Measurements from ENCODE around the gene SIGLEC8. TPM values are rescaled to one million over a fixed set of nuclear protein-coding genes. Genes with fewer than 3 reads are reported as not detected.
"Not testable (repeated sequence)": the region's sequence is repeated elsewhere in the genome, so short reads cannot be mapped to it uniquely, and the experiment has no call there.

SIGLEC8 gene
- total RNA-seq, 4 donors from 2014 or later, result 0.27 to 1.3 TPM; not detected in 2

DNA sequence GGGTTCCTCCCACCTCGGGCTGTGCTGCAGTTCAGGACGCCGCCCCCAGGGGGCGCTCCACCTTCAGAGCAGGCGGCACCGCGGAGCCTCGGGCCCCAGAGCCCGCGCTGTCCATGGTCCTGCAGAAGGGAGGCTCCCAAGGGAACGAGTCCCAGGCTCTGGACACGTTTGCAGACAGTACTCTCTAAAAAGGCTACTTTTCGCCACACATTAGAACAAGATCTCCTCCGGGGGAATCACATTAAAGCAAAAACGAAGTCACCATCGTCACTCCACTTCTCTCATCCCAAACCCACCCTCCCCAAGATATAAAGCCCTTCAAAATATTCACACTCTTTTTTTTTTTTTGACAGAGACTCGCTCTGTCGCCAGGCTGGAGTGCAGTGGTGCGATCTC, 36.2 kb downstream of the SIGLEC8 start:
- TF ChIP-seq POLR2AphosphoS5 (IDR thresholded peaks at IDR 0.05), result no peak
- TF ChIP-seq, protein P1, sequence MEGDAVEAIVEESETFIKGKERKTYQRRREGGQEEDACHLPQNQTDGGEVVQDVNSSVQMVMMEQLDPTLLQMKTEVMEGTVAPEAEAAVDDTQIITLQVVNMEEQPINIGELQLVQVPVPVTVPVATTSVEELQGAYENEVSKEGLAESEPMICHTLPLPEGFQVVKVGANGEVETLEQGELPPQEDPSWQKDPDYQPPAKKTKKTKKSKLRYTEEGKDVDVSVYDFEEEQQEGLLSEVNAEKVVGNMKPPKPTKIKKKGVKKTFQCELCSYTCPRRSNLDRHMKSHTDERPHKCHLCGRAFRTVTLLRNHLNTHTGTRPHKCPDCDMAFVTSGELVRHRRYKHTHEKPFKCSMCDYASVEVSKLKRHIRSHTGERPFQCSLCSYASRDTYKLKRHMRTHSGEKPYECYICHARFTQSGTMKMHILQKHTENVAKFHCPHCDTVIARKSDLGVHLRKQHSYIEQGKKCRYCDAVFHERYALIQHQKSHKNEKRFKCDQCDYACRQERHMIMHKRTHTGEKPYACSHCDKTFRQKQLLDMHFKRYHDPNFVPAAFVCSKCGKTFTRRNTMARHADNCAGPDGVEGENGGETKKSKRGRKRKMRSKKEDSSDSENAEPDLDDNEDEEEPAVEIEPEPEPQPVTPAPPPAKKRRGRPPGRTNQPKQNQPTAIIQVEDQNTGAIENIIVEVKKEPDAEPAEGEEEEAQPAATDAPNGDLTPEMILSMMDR (IDR thresholded peaks at IDR 0.05), result peak; percentile 92 to 99 (median 95)
- Histone ChIP-seq H3K27me3 (peaks cover 18% of the 10 kb centered on the region), H3K36me3 (no peaks in the 10 kb centered on the region), H3K27ac (no peak overlapping the region), H3K4me1 (no peaks in the 10 kb centered on the region), H3K9me3 (no peaks in the 10 kb centered on the region), H3K4me3 (no peak overlapping the region)
- intact Hi-C loops (cut with DNase I; ENCODE audit: low total_unique reads) (loop anchor here (10.0 kb wide), 1 partner anchor 87 kb away; no protein-coding TSS in a partner anchor), in situ Hi-C loops (cut with MboI; ENCODE audit: low pct_ligation_motif_present in 1 of 4, low pct_unique_long_range_greater_than_20kb in 1 of 4, low sequenced_read_pairs in 3 of 4) (loop anchor here in 1 of 4 donors (10.0 kb wide), 1 partner anchor 87 kb away; no protein-coding TSS in a partner anchor)
- peak; percentile 88 for DNase-seq
- WGBS, 2 donors (ENCODE audit: low coverage in 1 of 2), result 11 to 32% methylated on average over 6 to 15 of the region's 19 CpGs

DNA sequence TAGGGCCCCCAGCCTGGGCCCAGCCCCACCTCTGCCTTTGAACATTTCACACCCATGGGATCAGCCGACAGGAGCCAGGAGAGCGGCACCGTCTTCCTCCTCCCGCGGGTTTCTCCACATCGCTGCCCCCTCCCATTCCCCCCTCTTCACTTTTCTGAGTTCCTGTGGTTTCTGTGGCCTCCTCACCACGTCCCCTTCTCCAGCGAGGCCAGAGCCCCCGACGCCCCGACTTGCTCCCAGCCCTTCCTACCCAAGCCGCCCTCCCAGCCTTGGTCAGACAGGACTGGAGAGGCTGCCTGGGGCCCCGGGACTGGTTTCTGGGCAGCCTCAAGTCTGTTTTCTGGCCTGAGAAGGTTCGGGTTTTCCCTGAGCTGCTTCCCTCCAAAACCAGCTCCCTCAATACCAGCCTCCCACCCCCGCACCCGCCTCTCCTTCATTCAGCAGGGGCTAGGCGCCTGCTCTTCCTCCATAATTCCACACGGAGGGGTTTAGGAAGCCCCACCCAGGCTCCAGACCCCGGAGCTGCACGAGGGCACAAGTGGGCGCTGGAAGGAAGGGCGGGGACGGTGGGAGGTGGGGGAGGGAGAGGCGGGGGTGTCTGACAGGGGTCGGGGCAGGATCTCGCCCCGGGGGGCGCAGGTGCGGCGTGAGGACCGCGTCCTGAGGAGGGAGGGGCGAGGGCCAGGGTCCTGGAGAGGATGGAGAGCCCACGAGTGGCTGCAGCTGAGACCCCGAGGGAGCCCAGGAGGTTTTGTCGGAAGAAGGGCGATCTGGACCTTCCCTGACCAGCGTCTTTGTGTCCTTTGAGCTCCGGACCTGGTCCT, 36.8 kb downstream of the SIGLEC8 start:
- H3K4me3 ChIP-seq, result no peak overlapping the region
- in situ Hi-C loops (cut with MboI; ENCODE audit: low pct_ligation_motif_present in 1 of 4, low pct_unique_long_range_greater_than_20kb in 1 of 4, low sequenced_read_pairs in 3 of 4) (loop anchor here in 1 of 4 donors (10.0 kb wide), 1 partner anchor 87 kb away; no protein-coding TSS in a partner anchor), intact Hi-C loops (cut with DNase I; ENCODE audit: low total_unique reads) (loop anchor here (10.0 kb wide), 1 partner anchor 87 kb away; no protein-coding TSS in a partner anchor)
- H3K4me1 ChIP-seq, result no peaks in the 10 kb centered on the region
- no peak for DNase-seq
- peaks cover 18% of the 10 kb centered on the region for H3K27me3 ChIP-seq
- no peaks in the 10 kb centered on the region for H3K36me3 ChIP-seq
- 10 to 25% methylated on average over 4 to 38 of the region's 39 CpGs for WGBS, 2 donors (ENCODE audit: low coverage in 1 of 2)
- no peaks in the 10 kb centered on the region for H3K9me3 ChIP-seq
- TF ChIP-seq POLR2AphosphoS5 (IDR thresholded peaks at IDR 0.05) (no peak), POLR2A (IDR thresholded peaks at IDR 0.05) (no peak), EP300 (IDR thresholded peaks at IDR 0.05; ENCODE audit: low read depth) (no peak)
- TF ChIP-seq, protein P1 (IDR thresholded peaks at IDR 0.05), result no peak
- no peak overlapping the region for H3K27ac ChIP-seq

DNA sequence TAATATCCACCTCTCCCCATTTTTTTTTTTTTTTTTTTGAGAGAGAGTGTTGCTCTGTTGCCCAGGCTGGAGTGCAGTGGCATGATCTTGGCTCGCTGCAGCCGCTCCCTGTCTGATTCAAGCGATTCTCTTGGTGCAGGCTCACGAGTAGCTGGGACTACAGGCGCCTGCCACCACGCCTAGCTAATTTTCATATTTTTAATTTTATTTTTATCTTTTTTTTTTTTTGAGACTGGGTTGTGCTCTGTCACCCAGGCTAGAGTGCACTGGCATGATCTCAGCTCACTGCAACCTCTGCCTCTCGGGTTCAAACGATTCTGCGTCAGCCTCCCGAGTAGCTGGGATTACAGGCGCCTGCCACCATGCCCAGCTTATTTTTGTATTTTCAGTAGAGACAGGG, 37.7 kb downstream of the SIGLEC8 start:
- H3K4me3 ChIP-seq, H3K9me3 ChIP-seq, H3K4me1 ChIP-seq, H3K36me3 ChIP-seq, H3K27ac ChIP-seq, DNase-seq: not testable (repeated sequence)
- H3K27me3 ChIP-seq, result peaks cover 18% of the 10 kb centered on the region
- intact Hi-C loops (cut with DNase I; ENCODE audit: low total_unique reads), result loop anchor here (10.0 kb wide), 1 partner anchor 86 kb away; no protein-coding TSS in a partner anchor
- WGBS, 2 donors (ENCODE audit: low coverage in 1 of 2), result 84 to 90% methylated on average over 2 to 11 of the region's 11 CpGs
- in situ Hi-C loops (cut with MboI; ENCODE audit: low pct_ligation_motif_present in 1 of 4, low pct_unique_long_range_greater_than_20kb in 1 of 4, low sequenced_read_pairs in 3 of 4), result loop anchor here in 1 of 4 donors (10.0 kb wide), 1 partner anchor 86 kb away; no protein-coding TSS in a partner anchor

DNA sequence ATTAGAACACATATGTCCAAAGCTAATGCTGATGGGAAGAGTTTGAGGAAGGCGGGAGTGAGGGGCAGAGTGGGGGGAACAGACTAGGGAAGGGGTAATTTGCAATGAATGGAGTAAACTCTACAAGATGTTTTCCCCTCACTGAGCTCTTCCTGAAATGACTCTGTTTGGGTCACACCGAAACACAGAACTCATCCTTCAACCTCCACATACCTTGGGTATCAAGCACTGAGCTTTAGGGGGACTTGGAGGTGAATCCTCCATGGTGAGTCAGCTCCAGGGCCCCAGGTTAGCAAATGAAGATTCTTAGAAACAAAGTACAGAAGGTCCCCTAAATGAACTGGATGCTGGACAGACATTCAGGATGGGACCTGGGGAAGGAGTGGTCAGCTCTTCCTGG, 39.5 kb downstream of the SIGLEC8 start:
- H3K4me3 ChIP-seq, result no peak overlapping the region
- no peak for TF ChIP-seq POLR2AphosphoS5 (IDR thresholded peaks at IDR 0.05)
- intact Hi-C loops (cut with DNase I; ENCODE audit: low total_unique reads) (no loop called here), in situ Hi-C loops (cut with MboI; ENCODE audit: low pct_ligation_motif_present in 1 of 4, low pct_unique_long_range_greater_than_20kb in 1 of 4, low sequenced_read_pairs in 3 of 4) (no loop called here)
- DNase-seq, result no peak
- H3K36me3 ChIP-seq, result no peaks in the 10 kb centered on the region
- H3K4me1 ChIP-seq, result no peaks in the 10 kb centered on the region
- no peaks in the 10 kb centered on the region for H3K9me3 ChIP-seq
- peaks cover 18% of the 10 kb centered on the region for H3K27me3 ChIP-seq
- H3K27ac ChIP-seq, result no peak overlapping the region
- 68 to 78% methylated on average over 2 of the region's 2 CpGs for WGBS, 2 donors (ENCODE audit: low coverage in 1 of 2)

DNA sequence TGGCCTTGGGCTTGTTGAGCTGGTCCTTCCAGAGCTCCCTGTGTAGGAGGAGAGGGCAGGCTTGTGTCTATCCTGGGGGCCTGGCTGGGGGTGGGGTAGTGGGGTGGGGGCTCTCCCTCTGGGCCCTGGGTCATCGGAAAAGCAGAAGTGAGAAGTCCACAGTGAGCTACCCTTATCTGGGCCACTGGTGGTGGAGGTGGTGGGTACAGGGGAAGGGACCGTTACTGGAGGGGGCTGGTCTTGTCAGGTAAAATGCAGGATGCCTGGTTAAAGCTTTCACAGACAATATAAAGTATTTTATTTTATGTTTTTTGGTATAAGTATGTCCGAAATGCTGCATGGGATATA, 40.5 kb downstream of the SIGLEC8 start:
- WGBS, 2 donors (ENCODE audit: low coverage in 1 of 2), result 49 to 63% methylated on average over 2 to 3 of the region's 3 CpGs
- Histone ChIP-seq H3K27ac (peak overlapping the region in 3 of 4 donors; percentile 48 to 51 (median 50)), H3K9me3 (no peaks in the 10 kb centered on the region), H3K4me1 (no peaks in the 10 kb centered on the region), H3K36me3 (no peaks in the 10 kb centered on the region), H3K27me3 (peaks cover 14% of the 10 kb centered on the region), H3K4me3 (no peak overlapping the region)
- intact Hi-C loops (cut with DNase I; ENCODE audit: low total_unique reads), result no loop called here
- in situ Hi-C loops (cut with MboI; ENCODE audit: low pct_ligation_motif_present in 1 of 4, low pct_unique_long_range_greater_than_20kb in 1 of 4, low sequenced_read_pairs in 3 of 4), result no loop called here
- DNase-seq, result no peak
- TF ChIP-seq POLR2A (IDR thresholded peaks at IDR 0.05) (no peak), POLR2AphosphoS5 (IDR thresholded peaks at IDR 0.05) (no peak)

Measured in transverse colon (tissue), 4 donors.